ENCODE measurements around the gene BUB1. TPM values are rescaled to one million over a fixed set of nuclear protein-coding genes. Genes with fewer than 3 reads are reported as not detected.

BUB1 gene
- 10.0 TPM for total RNA-seq (ENCODE audit: unreplicated experiment)
- long read RNA-seq, partial matches to known transcripts, result 1 of 6 reads
- long read RNA-seq, other reads (novel, unspliced or antisense), result 3 of 6 reads

DNA sequence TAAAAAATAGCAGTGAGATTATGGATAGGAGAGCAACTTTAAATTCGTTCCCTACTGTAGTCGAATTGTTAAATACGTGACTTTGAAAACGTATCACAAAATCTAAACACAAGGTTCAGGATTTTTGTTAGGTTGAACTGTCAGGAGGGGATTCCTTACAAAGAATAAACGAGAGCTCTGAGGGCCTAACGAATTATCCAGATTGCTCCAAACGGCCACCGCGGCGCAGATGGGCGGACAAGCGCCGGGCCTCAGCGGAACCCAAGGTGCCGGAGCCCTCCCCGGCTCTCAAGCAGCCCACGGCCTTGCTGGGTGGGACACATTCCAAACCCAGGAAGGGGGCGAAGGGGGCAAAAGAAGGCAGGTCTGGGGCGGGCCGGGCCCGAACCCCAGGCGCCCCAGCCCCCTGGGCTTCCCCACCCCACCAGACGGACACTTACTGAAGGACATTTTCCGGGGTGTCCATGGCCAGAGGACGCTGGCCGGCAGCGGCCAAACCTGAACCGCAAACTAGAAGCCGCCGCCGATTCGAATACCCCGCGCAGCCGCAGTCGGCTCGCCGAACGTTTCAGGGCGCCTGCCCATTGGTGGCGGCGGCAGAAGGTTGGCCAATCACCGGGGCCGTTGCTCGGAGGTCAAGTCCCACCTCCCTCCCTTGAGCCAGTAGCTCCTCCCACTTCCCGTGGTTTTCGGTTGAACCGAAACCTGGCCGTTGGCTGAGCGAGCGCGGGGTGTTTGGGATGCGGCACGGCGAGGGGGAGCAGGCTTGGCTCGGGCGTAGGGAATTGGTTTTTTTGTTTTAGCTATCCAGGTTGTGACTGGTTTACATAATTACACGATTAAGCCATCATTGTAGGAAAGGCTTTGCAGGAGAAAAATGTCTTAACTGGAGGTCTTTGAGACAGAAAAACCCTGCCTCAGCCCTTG lies at the start of gene BUB1:
BUB1 (minus strand) TSS at position 534 of the 927 bp plus-strand sequence; CDS start at position 466, 68 bp downstream.
- peak; percentile 99 for DNase-seq
- peak within 1 kb of the TSS; percentile 88 for H3K27ac Mint-ChIP-seq (ENCODE audit: unreplicated experiment)
- no peaks in the 10 kb centered on the region for H3K36me3 Mint-ChIP-seq (ENCODE audit: unreplicated experiment)
- no peaks in the 10 kb centered on the region for H3K9me3 Mint-ChIP-seq (ENCODE audit: unreplicated experiment)
- TF ChIP-seq, protein P1, sequence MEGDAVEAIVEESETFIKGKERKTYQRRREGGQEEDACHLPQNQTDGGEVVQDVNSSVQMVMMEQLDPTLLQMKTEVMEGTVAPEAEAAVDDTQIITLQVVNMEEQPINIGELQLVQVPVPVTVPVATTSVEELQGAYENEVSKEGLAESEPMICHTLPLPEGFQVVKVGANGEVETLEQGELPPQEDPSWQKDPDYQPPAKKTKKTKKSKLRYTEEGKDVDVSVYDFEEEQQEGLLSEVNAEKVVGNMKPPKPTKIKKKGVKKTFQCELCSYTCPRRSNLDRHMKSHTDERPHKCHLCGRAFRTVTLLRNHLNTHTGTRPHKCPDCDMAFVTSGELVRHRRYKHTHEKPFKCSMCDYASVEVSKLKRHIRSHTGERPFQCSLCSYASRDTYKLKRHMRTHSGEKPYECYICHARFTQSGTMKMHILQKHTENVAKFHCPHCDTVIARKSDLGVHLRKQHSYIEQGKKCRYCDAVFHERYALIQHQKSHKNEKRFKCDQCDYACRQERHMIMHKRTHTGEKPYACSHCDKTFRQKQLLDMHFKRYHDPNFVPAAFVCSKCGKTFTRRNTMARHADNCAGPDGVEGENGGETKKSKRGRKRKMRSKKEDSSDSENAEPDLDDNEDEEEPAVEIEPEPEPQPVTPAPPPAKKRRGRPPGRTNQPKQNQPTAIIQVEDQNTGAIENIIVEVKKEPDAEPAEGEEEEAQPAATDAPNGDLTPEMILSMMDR (IDR thresholded peaks at IDR 0.05; ENCODE audit: partially characterized antibody, unreplicated experiment), result no peak
- H3K27me3 Mint-ChIP-seq (ENCODE audit: unreplicated experiment), result peaks cover 3% of the 10 kb centered on the region
- H3K4me3 Mint-ChIP-seq (ENCODE audit: unreplicated experiment), result peak within 1 kb of the TSS; percentile 96
- peaks cover 9% of the 10 kb centered on the region for H3K4me1 Mint-ChIP-seq (ENCODE audit: low read depth, unreplicated experiment)

- peaks cover 7% of the 10 kb centered on the region for H3K27me3 Mint-ChIP-seq (ENCODE audit: unreplicated experiment)
- H3K27ac Mint-ChIP-seq (ENCODE audit: unreplicated experiment), result no peak overlapping the region
- H3K4me3 Mint-ChIP-seq (ENCODE audit: unreplicated experiment), result no peak overlapping the region
- TF ChIP-seq, protein P1 (IDR thresholded peaks at IDR 0.05; ENCODE audit: partially characterized antibody, unreplicated experiment), result no peak
- no peaks in the 10 kb centered on the region for H3K4me1 Mint-ChIP-seq (ENCODE audit: low read depth, unreplicated experiment)
- H3K9me3 Mint-ChIP-seq (ENCODE audit: unreplicated experiment), result peaks cover 3% of the 10 kb centered on the region
- H3K36me3 Mint-ChIP-seq (ENCODE audit: unreplicated experiment), result peaks cover 8% of the 10 kb centered on the region
- no peak for DNase-seq
Observed at GRCh38 chr2:110726285-110726684, 48.4 kb upstream of the BUB1 start.

- H3K27me3 Mint-ChIP-seq (ENCODE audit: unreplicated experiment), result peaks cover 4% of the 10 kb centered on the region
- H3K4me3 Mint-ChIP-seq (ENCODE audit: unreplicated experiment), result no peak overlapping the region
- peaks cover 2% of the 10 kb centered on the region for H3K9me3 Mint-ChIP-seq (ENCODE audit: unreplicated experiment)
- H3K27ac Mint-ChIP-seq (ENCODE audit: unreplicated experiment), result no peak overlapping the region
- H3K4me1 Mint-ChIP-seq (ENCODE audit: low read depth, unreplicated experiment), result no peaks in the 10 kb centered on the region
- DNase-seq, result no peak
- peaks cover 4% of the 10 kb centered on the region for H3K36me3 Mint-ChIP-seq (ENCODE audit: unreplicated experiment)
- TF ChIP-seq, protein P1 (IDR thresholded peaks at IDR 0.05; ENCODE audit: partially characterized antibody, unreplicated experiment), result no peak
Observed at GRCh38 chr2:110725859-110726258, 48.0 kb upstream of the BUB1 start.

GRCh38 chr2:110725370-110725769 lies 47.5 kb upstream of the BUB1 start:
- no peak overlapping the region for H3K4me3 Mint-ChIP-seq (ENCODE audit: unreplicated experiment)
- DNase-seq, result no peak
- H3K27me3 Mint-ChIP-seq (ENCODE audit: unreplicated experiment), result peaks cover 1% of the 10 kb centered on the region
- H3K9me3 Mint-ChIP-seq (ENCODE audit: unreplicated experiment), result peaks cover under 1% of the 10 kb centered on the region
- H3K4me1 Mint-ChIP-seq (ENCODE audit: low read depth, unreplicated experiment), result no peaks in the 10 kb centered on the region
- no peaks in the 10 kb centered on the region for H3K36me3 Mint-ChIP-seq (ENCODE audit: unreplicated experiment)
- TF ChIP-seq, protein P1 (IDR thresholded peaks at IDR 0.05; ENCODE audit: partially characterized antibody, unreplicated experiment), result no peak
- H3K27ac Mint-ChIP-seq (ENCODE audit: unreplicated experiment), result no peak overlapping the region

DNA sequence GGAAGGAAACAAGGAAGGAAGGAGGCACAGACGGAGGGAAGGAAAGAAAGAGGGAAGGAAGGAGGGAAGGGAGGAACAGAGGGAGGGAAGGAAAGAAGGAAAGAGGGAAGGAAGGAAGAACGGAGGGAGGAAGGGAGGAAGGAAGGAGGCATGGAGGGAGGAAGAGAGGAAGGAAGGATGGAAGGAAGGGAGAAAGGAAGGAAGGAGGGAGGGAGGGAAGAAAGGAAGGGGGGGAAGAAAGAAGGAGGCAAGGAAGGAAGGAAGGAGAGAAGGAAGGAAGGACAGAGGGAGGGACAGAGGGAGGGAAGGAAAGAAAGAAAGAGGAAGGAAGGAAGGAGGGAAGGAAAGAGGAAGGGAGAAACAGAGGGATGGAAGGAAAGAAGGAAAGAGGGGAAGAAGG lies 47.0 kb upstream of the BUB1 start:
- Mint-ChIP-seq H3K27ac (ENCODE audit: unreplicated experiment) (no peak overlapping the region), H3K9me3 (ENCODE audit: unreplicated experiment) (no peaks in the 10 kb centered on the region), H3K36me3 (ENCODE audit: unreplicated experiment) (no peaks in the 10 kb centered on the region), H3K27me3 (ENCODE audit: unreplicated experiment) (peaks cover 1% of the 10 kb centered on the region), H3K4me1 (ENCODE audit: low read depth, unreplicated experiment) (no peaks in the 10 kb centered on the region), H3K4me3 (ENCODE audit: unreplicated experiment) (no peak overlapping the region)
- TF ChIP-seq, protein P1 (IDR thresholded peaks at IDR 0.05; ENCODE audit: partially characterized antibody, unreplicated experiment), result no peak
- no peak for DNase-seq

Measured in glutamatergic neuron (in vitro differentiated cells).